Measurements from ENCODE around the gene CCNG1. TPM values are rescaled to one million over a fixed set of nuclear protein-coding genes. Genes with fewer than 3 reads are reported as not detected.

Gene CCNG1
- total RNA-seq, 1 donor from 2014 or later, result 53.0 TPM

- Histone ChIP-seq H3K27ac (no peak overlapping the region), H3K4me3 (no peak overlapping the region), H3K27me3 (no peaks in the 10 kb centered on the region), H3K4me1 (no peaks in the 10 kb centered on the region), H3K36me3 (no peaks in the 10 kb centered on the region), H3K9me3 (no peaks in the 10 kb centered on the region)
- no peak for TF ChIP-seq POLR2A (IDR thresholded peaks at IDR 0.05)
- TF ChIP-seq CTCF (IDR thresholded peaks at IDR 0.05), result peak in 1 of 3 experiments; percentile 32
- no peak for DNase-seq (ENCODE audit: extremely low spot score in 2 of 2)
- intact Hi-C loops (cut with DNase I), result no loop called here
These were observed 36.3 kb downstream of the CCNG1 start for GRCh38 chr5:163473635-163474243.

- Histone ChIP-seq H3K36me3 (no peaks in the 10 kb centered on the region), H3K9me3 (no peaks in the 10 kb centered on the region), H3K27ac (no peak overlapping the region), H3K27me3 (no peaks in the 10 kb centered on the region), H3K4me3 (no peak overlapping the region), H3K4me1 (no peaks in the 10 kb centered on the region)
- TF ChIP-seq POLR2AphosphoS5 (IDR thresholded peaks at IDR 0.05; ENCODE audit: insufficient read depth in 1 of 2, low read depth in 1 of 2) (no peak), CTCF (IDR thresholded peaks at IDR 0.05) (no peak), POLR2A (IDR thresholded peaks at IDR 0.05) (no peak)
- DNase-seq (ENCODE audit: extremely low spot score in 2 of 2), result no peak
- intact Hi-C loops (cut with DNase I), result no loop called here
These were observed 38.0 kb downstream of the CCNG1 start for GRCh38 chr5:163475411-163475810.

GRCh38 chr5:163478126-163478981, 41.0 kb downstream of the CCNG1 start:
- intact Hi-C loops (cut with DNase I), result no loop called here

GRCh38 chr5:163478982-163479271, 41.5 kb downstream of the CCNG1 start:
- Histone ChIP-seq H3K27ac (no peak overlapping the region), H3K4me1 (no peaks in the 10 kb centered on the region), H3K4me3 (no peak overlapping the region), H3K27me3 (no peaks in the 10 kb centered on the region), H3K9me3 (no peaks in the 10 kb centered on the region), H3K36me3 (no peaks in the 10 kb centered on the region)
- no peak for DNase-seq (ENCODE audit: extremely low spot score in 2 of 2)
- intact Hi-C loops (cut with DNase I), result no loop called here
- TF ChIP-seq POLR2AphosphoS5 (IDR thresholded peaks at IDR 0.05; ENCODE audit: insufficient read depth in 1 of 2, low read depth in 1 of 2) (no peak), POLR2A (IDR thresholded peaks at IDR 0.05) (no peak), CTCF (IDR thresholded peaks at IDR 0.05) (no peak)

More at GRCh38 chr5:163478126-163478981, 41.0 kb downstream of the CCNG1 start:
- Histone ChIP-seq H3K9me3 (no peaks in the 10 kb centered on the region), H3K36me3 (no peaks in the 10 kb centered on the region), H3K27me3 (no peaks in the 10 kb centered on the region), H3K4me3 (no peak overlapping the region), H3K4me1 (no peaks in the 10 kb centered on the region), H3K27ac (no peak overlapping the region)
- TF ChIP-seq CTCF (IDR thresholded peaks at IDR 0.05) (no peak), POLR2A (IDR thresholded peaks at IDR 0.05) (no peak), POLR2AphosphoS5 (IDR thresholded peaks at IDR 0.05; ENCODE audit: insufficient read depth in 1 of 2, low read depth in 1 of 2) (no peak)
- DNase-seq (ENCODE audit: extremely low spot score in 2 of 2), result no peak
